Measurements from ENCODE around the gene CDKAL1.

- TF ChIP-seq ZNF274 (IDR thresholded peaks at IDR 0.05; ENCODE audit: low read depth, low read length) (no peak), YY1 (IDR thresholded peaks at IDR 0.05; ENCODE audit: insufficient read depth, insufficient read length) (no peak), SUZ12 (IDR thresholded peaks at IDR 0.05; ENCODE audit: extremely low read depth, insufficient read depth, insufficient read length) (no peak)
Measured at GRCh38 chr6:21171801-21172200, 637.5 kb downstream of the CDKAL1 start.
